GM21619 (cell line): Measurements from ENCODE around the gene LPP.
A peak's percentile ranks its signal among the peaks of the same experiment; 100 is the strongest.

Source experiments
- ATAC-seq: cut with Tn5 transposase; IDR thresholded peaks from one replicate; pipeline ENCODE4 v1.9.1; 2021; ENCODE audit not compliant: unreplicated experiment

The LPP gene

GRCh38 chr3:188884299-188885043 is 730.5 kb downstream of the LPP start:
- no peak for ATAC-seq

GRCh38 chr3:188888321-188889053 is 734.5 kb downstream of the LPP start:
- no peak for ATAC-seq

- no peak for ATAC-seq
Measured at GRCh38 chr3:188889054-188889491, 735.1 kb downstream of the LPP start.

GRCh38 chr3:188890572-188891270 is 736.8 kb downstream of the LPP start:
- ATAC-seq = no peak

- no peak for ATAC-seq
Measured at GRCh38 chr3:188899881-188900280, 745.9 kb downstream of the LPP start.

GRCh38 chr3:188900421-188900951 is 746.5 kb downstream of the LPP start:
- no peak for ATAC-seq

- ATAC-seq = no peak
Measured at GRCh38 chr3:188901126-188901525, 747.2 kb downstream of the LPP start.

GRCh38 chr3:188901671-188902287 is 747.8 kb downstream of the LPP start:
- ATAC-seq = no peak

- ATAC-seq = no peak
Measured at GRCh38 chr3:188904670-188905069, 750.7 kb downstream of the LPP start.

- no peak for ATAC-seq
Measured at GRCh38 chr3:188905547-188905946, 751.6 kb downstream of the LPP start.

GRCh38 chr3:188906236-188906635 is 752.3 kb downstream of the LPP start:
- no peak for ATAC-seq

GRCh38 chr3:188908002-188908850 is 754.3 kb downstream of the LPP start:
- no peak for ATAC-seq

GRCh38 chr3:188911026-188911850 is 757.3 kb downstream of the LPP start:
- no peak for ATAC-seq

- no peak for ATAC-seq
Measured at GRCh38 chr3:188913084-188913483, 759.1 kb downstream of the LPP start.

- ATAC-seq = peak; percentile 53
Measured at GRCh38 chr3:188914552-188914951, 760.6 kb downstream of the LPP start.

- ATAC-seq = no peak
Measured at GRCh38 chr3:188915127-188915526, 761.2 kb downstream of the LPP start.

GRCh38 chr3:188916934-188917401 is 763.0 kb downstream of the LPP start:
- no peak for ATAC-seq

GRCh38 chr3:188918093-188918492 is 764.1 kb downstream of the LPP start:
- ATAC-seq = no peak

GRCh38 chr3:188923671-188924070 is 769.7 kb downstream of the LPP start:
- no peak for ATAC-seq
